Natural killer cell treated with Interleukin-12 subunit alpha and Interleukin-12 subunit beta and Interleukin-15 and Interleukin-18, amount 100 ng/mL, for 72 hours (primary cell): ENCODE data around the gene NPHS1. TPM values are rescaled to one million over a fixed set of nuclear protein-coding genes. Genes with fewer than 3 reads are reported as not detected.

Experiments used
- ATAC-seq, 2 donors: fragments of 150-1000 bp; cut with Tn5 transposase in 1 of 2; sonication (Bioruptor Pico), chemical (Tn5 transposase) in 1 of 2; 2 replicates each; pipeline ENCODE4 v1.10.0; 2021
- DNase-seq: peaks from one replicate; pipeline ENCODE4 v3.0.0; 2022; ENCODE audit warnings: low spot score
- H3K27ac Mint-ChIP-seq, 2 donors: 1 replicate in 1 of 2; 2 replicates in 1 of 2; pipeline ENCODE4 v1.8.0; 2022; ENCODE audit warnings: mixed read lengths in 2 of 2, mild to moderate bottlenecking in 1 of 2, moderate library complexity in 1 of 2
- H3K27me3 Mint-ChIP-seq, 2 donors: 1 replicate in 1 of 2; 2 replicates in 1 of 2; pipeline ENCODE4 v1.8.0; 2022; ENCODE audit warnings: mixed read lengths in 2 of 2
- H3K36me3 Mint-ChIP-seq: one replicate; pipeline ENCODE4 v1.8.0; 2022; ENCODE audit warnings: mixed read lengths
- H3K4me1 Mint-ChIP-seq, 2 donors: 1 replicate in 1 of 2; 2 replicates in 1 of 2; pipeline ENCODE4 v1.8.0; 2022; ENCODE audit warnings: low read depth in 2 of 2, mixed read lengths in 2 of 2, mild to moderate bottlenecking in 1 of 2
- H3K4me3 Mint-ChIP-seq: one replicate; pipeline ENCODE4 v1.8.0; 2022; ENCODE audit warnings: mixed read lengths
- H3K9me3 Mint-ChIP-seq: 2 replicates; pipeline ENCODE4 v1.8.0; 2022; ENCODE audit warnings: mixed read lengths
- total RNA-seq, 2 donors: library from RNA; stranded (reverse); gene quantifications; one replicate each; pipeline ENCODE4 v1.2.3, GENCODE V29; 2022

Gene NPHS1
- total RNA-seq, 2 donors from 2014 or later: not detected

DNA sequence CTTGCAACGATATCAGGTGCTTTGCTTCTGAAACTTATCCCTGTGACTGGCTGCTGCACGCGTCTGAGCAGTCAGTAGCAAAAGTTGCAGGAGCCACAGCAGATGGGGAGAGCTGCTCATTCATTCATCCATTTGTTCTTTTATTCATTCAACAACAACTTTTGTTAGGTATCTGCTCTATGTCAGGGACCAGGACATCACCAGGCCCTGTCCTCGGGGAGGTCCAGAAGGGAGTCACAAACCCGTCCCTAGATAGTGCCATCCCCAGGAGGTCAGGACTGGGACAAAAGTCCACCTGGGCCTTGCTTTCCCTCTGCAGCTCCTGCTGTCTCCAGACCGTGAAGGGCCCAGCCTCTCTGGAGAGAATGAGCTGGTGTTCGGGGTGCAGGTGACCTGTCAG is 74.3 kb downstream of the NPHS1 start:
- H3K4me1 Mint-ChIP-seq: peaks cover 25 to 26% of the 10 kb centered on the region in 2 donors

DNA sequence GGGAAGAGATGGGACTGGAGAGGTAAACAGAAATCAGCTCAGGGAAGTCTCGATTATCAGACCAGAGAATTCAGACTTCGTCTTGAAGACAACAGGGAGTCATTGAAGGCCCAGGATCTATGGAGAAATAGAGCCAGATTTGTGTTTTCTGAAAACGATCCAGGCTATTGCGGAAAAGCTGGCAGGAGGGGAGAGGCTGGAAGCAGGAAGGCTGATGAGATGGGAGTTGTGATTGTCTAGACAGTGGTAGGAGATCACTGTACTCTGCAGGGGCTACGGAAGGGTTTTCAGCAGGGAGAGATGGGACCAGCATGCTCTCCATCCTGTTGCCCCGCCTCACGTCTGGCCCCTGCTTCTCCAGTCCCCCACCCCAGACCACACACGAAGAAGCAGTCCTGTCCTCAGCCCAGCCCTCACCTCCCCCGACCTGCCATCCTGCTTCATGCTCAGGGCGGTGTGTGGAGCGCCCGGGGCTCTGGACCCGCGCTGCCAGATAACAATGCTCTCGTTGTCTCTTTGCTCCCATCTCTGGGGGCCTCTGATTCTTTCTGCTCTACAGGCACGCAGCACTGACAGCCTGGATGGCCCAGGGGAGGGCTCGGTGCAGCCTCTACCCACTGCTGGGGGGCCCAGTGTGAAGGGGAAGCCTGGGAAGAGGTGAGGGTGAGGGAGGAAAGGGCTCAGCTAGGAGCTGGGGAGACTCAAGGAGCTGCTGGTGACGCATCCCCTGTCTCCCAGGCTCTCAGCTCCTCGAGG is 75.0 kb downstream of the NPHS1 start:
- Mint-ChIP-seq H3K36me3 (no peaks in the 10 kb centered on the region), H3K9me3 (no peaks in the 10 kb centered on the region), H3K27me3 (no peaks in the 10 kb centered on the region), H3K27ac (peak overlapping the region in 1 of 2 donors; percentile 77), H3K4me1 (peaks cover 23 to 25% of the 10 kb centered on the region in 2 donors), H3K4me3 (peak overlapping the region; percentile 85)
- ATAC-seq (no peak), DNase-seq (peak; percentile 59)

More for the DNA sequence above, 74.3 kb downstream of the NPHS1 start:
- no peak overlapping the region for H3K4me3 Mint-ChIP-seq
- no peak overlapping the region for H3K27ac Mint-ChIP-seq
- H3K36me3 Mint-ChIP-seq: no peaks in the 10 kb centered on the region
- ATAC-seq: no peak
- no peak for DNase-seq
- no peaks in the 10 kb centered on the region for H3K9me3 Mint-ChIP-seq
- no peaks in the 10 kb centered on the region for H3K27me3 Mint-ChIP-seq

DNA sequence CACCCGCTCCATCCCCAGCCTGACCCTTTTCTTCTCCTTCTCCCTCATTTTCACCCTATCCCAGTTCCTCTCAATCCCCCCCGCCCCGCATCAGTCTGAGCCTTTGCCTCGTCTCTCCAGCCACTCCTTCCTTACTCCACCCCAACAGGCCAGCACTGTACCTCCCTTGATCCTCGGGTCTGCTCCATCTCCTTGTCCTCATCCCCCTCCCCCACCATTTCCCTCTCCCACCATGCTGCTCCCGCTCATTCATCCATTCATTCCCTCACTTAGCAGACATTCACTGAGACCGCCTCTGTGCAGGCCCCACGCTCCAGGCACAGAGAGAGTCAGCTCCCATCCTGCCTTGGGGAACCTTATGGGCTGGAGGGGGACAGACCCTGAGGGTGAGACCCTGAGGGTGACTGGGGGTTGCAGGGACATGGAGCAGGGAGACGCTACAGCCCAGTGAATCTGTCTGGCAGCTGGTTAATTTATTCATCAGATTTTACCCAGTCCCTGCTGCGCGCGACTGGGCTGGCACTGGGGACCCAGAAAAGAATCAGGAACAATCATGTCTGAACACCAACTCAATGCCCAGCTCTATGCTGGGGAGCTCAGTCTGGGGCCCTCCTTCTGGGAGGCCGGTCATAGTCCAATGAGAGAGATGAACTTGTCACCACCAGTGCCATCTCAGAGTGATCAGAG is 76.1 kb downstream of the NPHS1 start:
- H3K27me3 Mint-ChIP-seq: no peaks in the 10 kb centered on the region
- DNase-seq (peak; percentile 26), ATAC-seq (no peak)
- H3K27ac Mint-ChIP-seq: peak overlapping the region in 1 of 2 donors; percentile 77
- H3K4me1 Mint-ChIP-seq: peaks cover 20 to 25% of the 10 kb centered on the region in 2 donors
- no peaks in the 10 kb centered on the region for H3K36me3 Mint-ChIP-seq
- peak overlapping the region; percentile 85 for H3K4me3 Mint-ChIP-seq
- no peaks in the 10 kb centered on the region for H3K9me3 Mint-ChIP-seq

Other genes starting within 250 kb of the NPHS1 start
- gene HAUS5, start 239.8 kb downstream of the NPHS1 start, total RNA-seq: 10 to 100 TPM; 29.2 to 55.0 TPM
- gene RBM42, start 223.5 kb downstream of the NPHS1 start, total RNA-seq: 100 to 1,000 TPM; 109 to 110 TPM
- gene ETV2, start 210.8 kb downstream of the NPHS1 start, total RNA-seq: 1 to 10 TPM in 1 of 2 donors, under 1 TPM in 1; 0.39 to 1.2 TPM
- gene COX6B1, start 204.2 kb downstream of the NPHS1 start, total RNA-seq: 100 to 1,000 TPM; 363 to 400 TPM
- under 1 TPM; 0.38 to 0.70 TPM for gene UPK1A, start 186.0 kb downstream of the NPHS1 start, total RNA-seq
- gene ZBTB32, start 147.9 kb downstream of the NPHS1 start, total RNA-seq: 100 to 1,000 TPM; 191 to 295 TPM
- gene KMT2B, start 134.5 kb downstream of the NPHS1 start, total RNA-seq: 100 to 1,000 TPM in 1 of 2 donors, 10 to 100 TPM in 1; 80.1 to 137 TPM
- gene IGFLR1, start 110.1 kb downstream of the NPHS1 start, total RNA-seq: 100 to 1,000 TPM in 1 of 2 donors, 10 to 100 TPM in 1; 80.4 to 193 TPM
- gene U2AF1L4, start 107.1 kb downstream of the NPHS1 start, total RNA-seq: 10 to 100 TPM; 17.0 to 19.1 TPM
- 10 to 100 TPM; 66.4 to 84.2 TPM for gene PSENEN, start 106.9 kb downstream of the NPHS1 start, total RNA-seq
- gene LIN37, start 103.9 kb downstream of the NPHS1 start, total RNA-seq: 10 to 100 TPM in 1 of 2 donors, 1 to 10 TPM in 1; 9.6 to 24.7 TPM
- gene HSPB6, start 95.5 kb downstream of the NPHS1 start, total RNA-seq: not detected
- gene PROSER3, start 94.3 kb downstream of the NPHS1 start, total RNA-seq: 10 to 100 TPM; 36.2 to 53.8 TPM
- 10 to 100 TPM; 31.5 to 45.0 TPM for gene ARHGAP33, start 76.9 kb downstream of the NPHS1 start, total RNA-seq
- gene PRODH2, start 39.7 kb downstream of the NPHS1 start, total RNA-seq: not detected
- gene KIRREL2, start 4.4 kb upstream of the NPHS1 start, total RNA-seq: 1 to 10 TPM; 1.3 to 2.2 TPM
- gene APLP1, start 16.1 kb upstream of the NPHS1 start, total RNA-seq: 1 to 10 TPM; 1.9 TPM
- gene NFKBID, start 48.0 kb upstream of the NPHS1 start, total RNA-seq: 10 to 100 TPM; 54.4 to 68.7 TPM
- gene HCST, start 50.0 kb upstream of the NPHS1 start, total RNA-seq: 100 to 1,000 TPM; 154 to 228 TPM
- 100 to 1,000 TPM in 1 of 2 donors, 10 to 100 TPM in 1; 65.3 to 235 TPM for gene TYROBP, start 55.8 kb upstream of the NPHS1 start, total RNA-seq
- 10 to 100 TPM in 1 of 2 donors, 1 to 10 TPM in 1; 4.6 to 10.6 TPM for gene LRFN3, start 83.9 kb upstream of the NPHS1 start, total RNA-seq
- gene SDHAF1, start 142.7 kb upstream of the NPHS1 start, total RNA-seq: 10 to 100 TPM; 17.6 to 21.4 TPM
- gene SYNE4, start 156.3 kb upstream of the NPHS1 start, total RNA-seq: 1 to 10 TPM; 3.0 to 4.5 TPM
- 10 to 100 TPM; 64.5 to 68.1 TPM for gene ALKBH6, start 161.7 kb upstream of the NPHS1 start, total RNA-seq
- under 1 TPM; 0.76 to 0.78 TPM for gene CLIP3, start 180.4 kb upstream of the NPHS1 start, total RNA-seq
- gene THAP8, start 201.8 kb upstream of the NPHS1 start, total RNA-seq: 1 to 10 TPM in 1 of 2 donors, under 1 TPM in 1; 0.47 to 1.7 TPM
- 10 to 100 TPM; 15.0 to 57.1 TPM for gene WDR62, start 202.4 kb upstream of the NPHS1 start, total RNA-seq